CD4-positive, alpha-beta T cell (primary cell): ENCODE measurements around the gene TXNRD3. TPM values are rescaled to one million over a fixed set of nuclear protein-coding genes. Genes with fewer than 3 reads are reported as not detected.

ENCODE experiments used
- ATAC-seq: fragments of 200-7000 bp; cut with Tn5 transposase; one replicate; pipeline ENCODE4 v1.10.0; 2022; ENCODE audit warnings: mild to moderate bottlenecking; ENCODE audit not compliant: poor library complexity
- CTCF ChIA-PET: fragments of 350-600 bp; sonication (Branson Sonifier 250); formaldehyde crosslinking; loops from one replicate; lab custom pipeline; 2021; ENCODE audit warnings: antibody characterized with exemption, inconsistent platforms; lab: Charles Lee
- POLR2A ChIA-PET: fragments of 350-600 bp; sonication (Branson Sonifier 250); formaldehyde crosslinking; loops from one replicate; lab custom pipeline; 2021; ENCODE audit warnings: antibody characterized with exemption, inconsistent platforms; lab: Charles Lee
- DNase-seq, 14 experiments: peaks; one replicate each; pipeline ENCODE4 v3.0.0-alpha.2; 2013 to 2020; ENCODE audit warnings: mixed read lengths in 2 of 14
- H3K27ac ChIP-seq, 2 donors: one replicate each; pipeline versions ENCODE4 v1.5.1 to v1.7.0; 2013; ENCODE audit warnings: low read length in 2 of 2, low read depth in 1 of 2, mild to moderate bottlenecking in 1 of 2
- H3K27me3 ChIP-seq, 2 experiments: 1 replicate in 1 of 2; 2 replicates in 1 of 2; pipeline versions ENCODE4 v1.6.1 to v1.7.0; 2013; ENCODE audit warnings: low read length in 2 of 2, control low read depth in 1 of 2, mild to moderate bottlenecking in 1 of 2, moderate library complexity in 1 of 2; ENCODE audit not compliant: insufficient read depth in 2 of 2, control insufficient read depth in 1 of 2
- H3K36me3 ChIP-seq: one replicate; pipeline ENCODE4 v1.6.1; 2013; ENCODE audit warnings: low read length, control low read depth; ENCODE audit not compliant: insufficient read depth
- H3K4me1 ChIP-seq: one replicate; pipeline ENCODE4 v1.6.1; 2013; ENCODE audit warnings: low read length, control low read depth; ENCODE audit not compliant: insufficient read depth
- H3K4me3 ChIP-seq: one replicate; pipeline ENCODE4 v1.5.1; 2013; ENCODE audit warnings: mild to moderate bottlenecking, low read length, moderate library complexity
- H3K9me3 ChIP-seq, 2 experiments: 1 replicate in 1 of 2; 2 replicates in 1 of 2; pipeline versions ENCODE4 v1.6.1 to v1.7.0; 2013; ENCODE audit warnings: low read length in 2 of 2, mild to moderate bottlenecking in 2 of 2, control low read depth in 1 of 2, moderate library complexity in 1 of 2; ENCODE audit not compliant: control insufficient read depth in 1 of 2, insufficient read depth in 1 of 2
- H3K27ac Mint-ChIP-seq: one replicate; pipeline ENCODE4 v1.8.0; 2020; ENCODE audit warnings: mixed read lengths
- H3K27me3 Mint-ChIP-seq: one replicate; pipeline ENCODE4 v1.8.0; 2021; ENCODE audit warnings: mixed read lengths
- H3K36me3 Mint-ChIP-seq: one replicate; pipeline ENCODE4 v1.8.0; 2021; ENCODE audit warnings: low read depth, mixed read lengths
- H3K4me1 Mint-ChIP-seq: one replicate; pipeline ENCODE4 v1.8.0; 2021; ENCODE audit warnings: low read depth, mixed read lengths
- H3K4me3 Mint-ChIP-seq: one replicate; pipeline ENCODE4 v1.8.0; 2020; ENCODE audit warnings: mild to moderate bottlenecking, mixed read lengths
- H3K9me3 Mint-ChIP-seq: one replicate; pipeline ENCODE4 v1.8.0; 2020; ENCODE audit warnings: mixed read lengths
- CTCF ChIP-seq: fragments of 200-600 bp; IDR thresholded peaks from one replicate; pipeline ENCODE4 v1.8.0; 2022; ENCODE audit warnings: antibody characterized with exemption, mild to moderate bottlenecking
- intact Hi-C, 2 experiments: fragments of 100-400 bp; cut with DNase I in 1 of 2; cut with micrococcal nuclease in 1 of 2; formaldehyde crosslinking; loops; one replicate each; pipeline versions ENCODE4 v1.15.1 to v1.9.0; 2023 to 2025; cut with DNase I, micrococcal nuclease
- total RNA-seq, 174 experiments: library from RNA in 2 of 174; stranded (reverse) in 2 of 174; gene quantifications; one replicate each; pipeline ENCODE4 v1.2.3 and lab custom pipeline; 2021 to 2026

TXNRD3 gene
- total RNA-seq, 2 experiments from 2014 or later, result 1.0 to 1.5 TPM

DNA sequence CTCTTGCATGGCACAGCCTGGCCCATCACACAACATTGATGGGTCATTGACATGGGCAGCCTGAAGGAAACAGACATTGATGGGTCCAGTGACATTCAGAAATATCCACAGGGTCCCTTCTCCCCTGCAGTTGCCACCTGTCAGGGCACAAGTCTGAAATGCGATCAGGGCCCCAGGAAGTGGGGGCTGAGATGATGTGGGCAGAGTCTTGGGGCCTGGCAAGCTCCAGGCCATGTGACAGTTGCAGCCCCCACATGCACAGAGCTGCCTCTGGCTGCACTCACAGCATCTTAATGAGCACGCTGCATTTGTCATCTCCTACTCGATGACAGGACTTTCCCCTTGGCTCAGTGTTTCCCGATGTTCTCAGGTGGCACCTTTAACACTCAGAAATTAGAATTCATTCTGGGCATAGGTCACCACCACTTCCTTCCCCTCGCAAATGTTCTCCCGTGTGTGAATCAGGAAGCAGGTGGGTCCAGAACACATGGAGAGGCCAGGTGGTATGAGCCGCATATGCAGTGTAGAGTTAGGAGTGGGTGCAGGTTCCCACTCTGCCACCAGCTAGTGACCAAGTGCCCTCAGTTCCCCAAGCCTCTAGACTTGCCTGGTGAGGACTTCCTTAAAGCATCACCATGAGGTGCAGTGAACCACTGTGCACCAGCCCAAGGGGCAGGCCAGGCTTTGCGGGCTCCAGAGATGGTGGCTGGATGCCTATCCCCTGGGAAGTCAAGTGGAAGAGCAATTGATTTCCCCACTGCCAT is 1.6 kb upstream of the TXNRD3 start:
- Mint-ChIP-seq H3K4me3 (peak overlapping the region; percentile 54), H3K4me1 (peaks cover 11% of the 10 kb centered on the region), H3K27me3 (peaks cover 5% of the 10 kb centered on the region), H3K27ac (no peak overlapping the region), H3K9me3 (no peaks in the 10 kb centered on the region), H3K36me3 (no peaks in the 10 kb centered on the region)
- H3K4me3 ChIP-seq, result no peak overlapping the region
- H3K9me3 ChIP-seq, result peaks cover 0 to 16% of the 10 kb centered on the region in 2 experiments
- TF ChIP-seq CTCF, result no peak
- no peak overlapping the region for H3K27ac ChIP-seq
- POLR2A ChIA-PET, result no interaction called here
- ATAC-seq (no peak), DNase-seq (no peak)
- CTCF ChIA-PET, result no interaction called here
- peaks cover 7% of the 10 kb centered on the region for H3K4me1 ChIP-seq
- H3K36me3 ChIP-seq, result no peaks in the 10 kb centered on the region
- H3K27me3 ChIP-seq, result peaks cover 0 to 8% of the 10 kb centered on the region in 2 experiments
- intact Hi-C loops, result no loop called here

DNA sequence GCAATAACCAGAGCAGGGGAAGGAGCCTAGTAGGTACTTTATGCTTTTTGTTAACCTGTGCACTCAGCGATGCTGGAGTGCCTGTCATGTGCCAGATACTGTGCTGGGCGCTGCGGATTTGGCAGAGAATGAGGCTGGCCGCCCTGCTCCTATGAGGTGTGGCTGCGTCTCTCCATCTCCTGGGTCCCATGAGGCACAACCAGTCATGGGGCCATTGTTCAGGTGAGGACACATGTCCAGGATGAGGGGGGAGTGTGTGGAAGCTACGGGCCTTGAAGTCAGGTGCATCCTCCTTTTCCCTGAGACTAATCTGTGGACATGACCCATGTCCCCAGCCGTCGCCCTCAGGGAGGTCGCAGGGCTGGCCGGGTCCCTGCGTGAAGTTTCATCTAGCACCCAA is 963 bp upstream of the TXNRD3 start:
- intact Hi-C loops, result loop anchor here in 1 of 2 experiments (1.0 kb wide), 1 partner anchor 48 kb away; the partner anchor contains the start of gene CHCHD6
- no peak overlapping the region for H3K4me3 ChIP-seq
- peaks cover 0 to 16% of the 10 kb centered on the region in 2 experiments for H3K9me3 ChIP-seq
- Mint-ChIP-seq H3K27ac (no peak overlapping the region), H3K36me3 (no peaks in the 10 kb centered on the region), H3K27me3 (peaks cover 3% of the 10 kb centered on the region), H3K4me3 (peak overlapping the region; percentile 89), H3K9me3 (no peaks in the 10 kb centered on the region), H3K4me1 (peaks cover 11% of the 10 kb centered on the region)
- ChIA-PET CTCF (interaction anchor here (1.6 kb wide), 1 partner anchor 22 kb away, joined by 3 read pairs; no protein-coding TSS in a partner anchor), POLR2A (no interaction called here)
- no peak overlapping the region for H3K27ac ChIP-seq
- no peak for ATAC-seq
- no peak for DNase-seq
- H3K27me3 ChIP-seq, result peaks cover 0 to 5% of the 10 kb centered on the region in 2 experiments
- peaks cover 7% of the 10 kb centered on the region for H3K4me1 ChIP-seq
- no peak for TF ChIP-seq CTCF
- no peaks in the 10 kb centered on the region for H3K36me3 ChIP-seq

GRCh38 chr3:126649556-126650092 is 5.3 kb downstream of the TXNRD3 start:
- DNase-seq, result no peak
- ATAC-seq, result no peak
- no peaks in the 10 kb centered on the region for H3K9me3 ChIP-seq
- H3K27me3 Mint-ChIP-seq, result peaks cover 6% of the 10 kb centered on the region
- CTCF ChIA-PET, result no interaction called here
- no peaks in the 10 kb centered on the region for H3K9me3 Mint-ChIP-seq
- peaks cover 4% of the 10 kb centered on the region for H3K4me1 Mint-ChIP-seq
- peaks cover 3% of the 10 kb centered on the region for H3K4me1 ChIP-seq
- H3K36me3 ChIP-seq, result no peaks in the 10 kb centered on the region
- no peak overlapping the region for H3K27ac Mint-ChIP-seq
- no peaks in the 10 kb centered on the region for H3K27me3 ChIP-seq
- no peak overlapping the region for H3K27ac ChIP-seq
- TF ChIP-seq CTCF, result no peak
- H3K4me3 Mint-ChIP-seq, result no peak overlapping the region
- peaks cover 7% of the 10 kb centered on the region for H3K36me3 Mint-ChIP-seq
- POLR2A ChIA-PET, result no interaction called here
- no peak overlapping the region for H3K4me3 ChIP-seq
- intact Hi-C loops, result no loop called here
